Activated CD8-positive, alpha-beta T cell treated with anti-CD3 and anti-CD28 coated beads for 36 hours (primary cell): Measurements from ENCODE around the gene DIO1. TPM values are rescaled to one million over a fixed set of nuclear protein-coding genes. Genes with fewer than 3 reads are reported as not detected.

Source experiments
- ATAC-seq: fragments of 200-7000 bp; cut with Tn5 transposase; one replicate; pipeline ENCODE4 v1.10.0; 2021; ENCODE audit warnings: mild to moderate bottlenecking, moderate library complexity
- CTCF ChIA-PET: fragments of 350-600 bp; sonication (Branson Sonifier 250); formaldehyde crosslinking; loops from one replicate; lab custom pipeline; 2021; ENCODE audit warnings: antibody characterized with exemption; lab: Charles Lee
- POLR2A ChIA-PET: fragments of 350-600 bp; sonication (Branson Sonifier 250); formaldehyde crosslinking; loops from one replicate; lab custom pipeline; 2021; ENCODE audit warnings: antibody characterized with exemption; lab: Charles Lee
- DNase-seq: peaks from one replicate; pipeline ENCODE4 v3.0.0-alpha.2; 2020
- H3K27ac Mint-ChIP-seq: one replicate; pipeline ENCODE4 v1.8.0; 2021; ENCODE audit warnings: mild to moderate bottlenecking, mixed read lengths
- H3K27me3 Mint-ChIP-seq: one replicate; pipeline ENCODE4 v1.8.0; 2021; ENCODE audit warnings: mixed read lengths
- H3K36me3 Mint-ChIP-seq: one replicate; pipeline ENCODE4 v1.8.0; 2021; ENCODE audit warnings: low read depth, mixed read lengths
- H3K4me1 Mint-ChIP-seq: one replicate; pipeline ENCODE4 v1.8.0; 2021; ENCODE audit warnings: low read depth, mixed read lengths
- H3K4me3 Mint-ChIP-seq: one replicate; pipeline ENCODE4 v1.8.0; 2021; ENCODE audit warnings: mild to moderate bottlenecking, moderate library complexity, mixed read lengths
- H3K9me3 Mint-ChIP-seq: one replicate; pipeline ENCODE4 v1.8.0; 2021; ENCODE audit warnings: mixed read lengths
- CTCF ChIP-seq: fragments of 200-600 bp; IDR thresholded peaks from one replicate; pipeline ENCODE4 v1.8.0; 2022; ENCODE audit warnings: antibody characterized with exemption, mild to moderate bottlenecking
- intact Hi-C: fragments of 100-400 bp; cut with micrococcal nuclease; formaldehyde crosslinking; loops from one replicate; pipeline ENCODE4 v1.10.0; 2022
- total RNA-seq, 2 experiments: library from RNA; stranded (reverse); gene quantifications; one replicate each; pipeline ENCODE4 v1.2.3, GENCODE V29; 2021

The DIO1 gene
- total RNA-seq, 2 experiments from 2014 or later = not detected

DNA sequence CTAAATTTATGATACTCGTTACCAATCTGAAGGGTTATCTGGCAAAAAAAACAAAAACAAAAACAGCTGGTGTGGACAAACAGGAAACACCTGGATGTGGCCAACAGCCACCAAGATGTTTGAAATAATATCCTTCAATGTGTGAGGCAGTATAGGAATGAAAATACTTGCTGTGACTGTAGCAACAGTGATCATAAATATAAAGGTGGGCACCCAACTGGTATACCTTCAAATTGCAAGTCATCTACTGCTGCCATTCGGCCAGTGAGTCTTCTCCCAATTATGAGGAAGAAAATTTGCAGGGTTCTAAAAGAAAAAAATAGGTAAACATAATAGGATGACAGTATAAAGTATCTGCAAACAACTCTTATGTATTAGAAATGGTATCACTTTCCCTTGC lies 5.3 kb upstream of the DIO1 start:
- intact Hi-C loops = loop anchor here (5.0 kb wide), 1 partner anchor 164 kb away; the partner anchor contains the start of genes TCEANC2 and TMEM59
- ATAC-seq = no peak
- Mint-ChIP-seq H3K36me3 (peaks cover 5% of the 10 kb centered on the region), H3K4me1 (peaks cover 36% of the 10 kb centered on the region), H3K4me3 (peak overlapping the region; percentile 96), H3K9me3 (no peaks in the 10 kb centered on the region), H3K27ac (peak overlapping the region; percentile 99), H3K27me3 (no peaks in the 10 kb centered on the region)
- no peak for TF ChIP-seq CTCF
- ChIA-PET CTCF (interaction anchor here (4.4 kb wide), 1 partner anchor 10 kb away, joined by 19 read pairs; no protein-coding TSS in a partner anchor), POLR2A (interaction anchor here (1.6 to 2.1 kb wide), 3 partner anchors 57 to 71 kb away, joined by 3 to 11 read pairs (median 7); partner anchors contain the start of genes IFT25 and LRRC42)
- no peak for DNase-seq

DNA sequence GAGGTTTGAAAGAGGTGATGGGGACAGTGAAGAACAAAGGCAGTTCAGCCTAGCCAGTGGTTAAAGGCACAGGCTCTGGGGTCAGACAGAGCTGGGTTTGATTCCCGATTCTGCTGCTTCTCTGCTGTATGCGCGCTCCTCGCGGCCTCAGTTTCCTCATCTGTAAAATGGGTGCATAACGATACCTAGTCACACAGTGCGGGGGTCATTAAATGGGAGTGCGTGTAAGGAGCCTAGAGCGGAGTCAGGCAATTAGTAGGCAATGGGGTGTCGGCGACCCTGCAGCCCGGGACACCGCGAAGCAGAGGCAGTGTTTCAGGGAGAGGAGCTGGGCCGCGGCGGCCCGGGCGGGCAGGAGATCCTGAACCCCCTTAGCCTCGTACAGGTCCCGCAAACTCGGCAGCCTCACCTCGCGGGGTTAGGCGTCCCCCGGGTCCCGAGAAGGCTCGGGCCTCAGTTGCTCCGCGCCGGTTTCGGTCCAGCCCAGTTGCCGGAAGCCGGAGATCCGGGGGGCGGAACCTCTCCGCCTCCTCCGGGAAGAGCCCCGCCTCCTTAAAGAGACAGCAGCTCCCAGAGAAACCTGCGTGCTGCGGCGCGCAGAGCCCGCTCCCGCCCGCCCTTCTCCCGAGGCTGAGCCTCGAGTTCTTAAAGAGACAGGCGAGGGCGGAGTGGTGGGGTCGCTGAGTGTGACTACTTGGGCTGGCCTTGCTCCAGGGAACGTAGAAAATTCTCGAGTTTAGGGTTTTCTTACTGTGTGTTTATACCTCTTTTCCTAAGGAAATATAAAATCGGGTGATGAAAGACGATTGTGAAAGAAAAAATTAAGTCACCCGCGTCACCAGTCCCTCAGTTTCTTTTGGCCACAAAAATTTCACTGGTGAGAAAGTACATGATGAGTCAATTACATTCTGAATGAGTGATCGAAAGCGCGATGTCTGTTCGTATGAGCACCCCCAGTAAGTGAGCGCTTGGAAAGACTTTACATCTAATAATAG lies 4.4 kb upstream of the DIO1 start, which contains the start of gene YIPF1:
Gene YIPF1, minus strand, starts transcription at position 494 of the 995 bp plus-strand sequence. CDS start 860 bp downstream, outside the sequence.
- CTCF ChIA-PET = interaction anchor here (1.0 to 4.4 kb wide), 6 partner anchors 11 to 58 kb away, joined by 3 to 19 read pairs (median 4); partner anchors contain the start of gene IFT25
- Mint-ChIP-seq H3K27ac (peak within 1 kb of the TSS; percentile 99), H3K9me3 (no peaks in the 10 kb centered on the region), H3K4me1 (peaks cover 36% of the 10 kb centered on the region), H3K36me3 (peaks cover 5% of the 10 kb centered on the region), H3K27me3 (no peaks in the 10 kb centered on the region), H3K4me3 (peak within 1 kb of the TSS; percentile 96)
- POLR2A ChIA-PET = interaction anchor here (0.7 to 2.1 kb wide), 11 partner anchors 11 to 998 kb away, joined by 3 to 11 read pairs (median 3); partner anchors contain the start of genes DHCR24, IFT25, LRRC42 and NDC1
- peak; percentile 92 for ATAC-seq
- intact Hi-C loops = loop anchor here (5.0 kb wide), 2 partner anchors 53 to 163 kb away; partner anchors contain the start of genes TCEANC2 and TMEM59
- peak; percentile 89 for DNase-seq
- no peak for TF ChIP-seq CTCF

- intact Hi-C loops = loop anchor here (5.0 kb wide), 1 partner anchor 52 kb away; no protein-coding TSS in a partner anchor
- peak overlapping the region; percentile 96 for H3K4me3 Mint-ChIP-seq
- POLR2A ChIA-PET = interaction anchor here (0.7 to 2.1 kb wide), 7 partner anchors 13 to 96 kb away, joined by 3 to 11 read pairs (median 4); partner anchors contain the start of genes IFT25, LRRC42 and NDC1
- H3K36me3 Mint-ChIP-seq = peaks cover 5% of the 10 kb centered on the region
- H3K4me1 Mint-ChIP-seq = peaks cover 36% of the 10 kb centered on the region
- H3K27ac Mint-ChIP-seq = peak overlapping the region; percentile 99
- H3K9me3 Mint-ChIP-seq = no peaks in the 10 kb centered on the region
- TF ChIP-seq CTCF = no peak
- DNase-seq (peak; percentile 42), ATAC-seq (peak; percentile 12)
- peaks cover 3% of the 10 kb centered on the region for H3K27me3 Mint-ChIP-seq
- CTCF ChIA-PET = interaction anchor here (1.0 to 4.4 kb wide), 5 partner anchors 12 to 69 kb away, joined by 3 to 19 read pairs (median 4); partner anchors contain the start of gene IFT25
Measured at GRCh38 chr1:53890522-53890941, 3.5 kb upstream of the DIO1 start.

- Mint-ChIP-seq H3K36me3 (peaks cover 5% of the 10 kb centered on the region), H3K9me3 (no peaks in the 10 kb centered on the region), H3K27ac (peak overlapping the region; percentile 99), H3K27me3 (peaks cover 6% of the 10 kb centered on the region), H3K4me1 (peaks cover 36% of the 10 kb centered on the region), H3K4me3 (peak overlapping the region; percentile 96)
- ATAC-seq = no peak
- CTCF ChIA-PET = interaction anchor here (1.0 to 4.4 kb wide), 4 partner anchors 12 to 69 kb away, joined by 3 to 19 read pairs (median 6); partner anchors contain the start of gene IFT25
- POLR2A ChIA-PET = interaction anchor here (1.3 kb wide), 1 partner anchor 13 kb away, joined by 6 read pairs; no protein-coding TSS in a partner anchor
- intact Hi-C loops = loop anchor here (5.0 kb wide), 1 partner anchor 51 kb away; no protein-coding TSS in a partner anchor
- DNase-seq = no peak
- TF ChIP-seq CTCF = no peak
Measured at GRCh38 chr1:53891018-53891417, 3.0 kb upstream of the DIO1 start.
